Measurements from ENCODE around the gene PRPF19. TPM values are rescaled to one million over a fixed set of nuclear protein-coding genes. Genes with fewer than 3 reads are reported as not detected.

PRPF19 gene
- polyA plus RNA-seq, 1 of the 3 experiments (the other 2 are of a cell fraction): 58.9 TPM

DNA sequence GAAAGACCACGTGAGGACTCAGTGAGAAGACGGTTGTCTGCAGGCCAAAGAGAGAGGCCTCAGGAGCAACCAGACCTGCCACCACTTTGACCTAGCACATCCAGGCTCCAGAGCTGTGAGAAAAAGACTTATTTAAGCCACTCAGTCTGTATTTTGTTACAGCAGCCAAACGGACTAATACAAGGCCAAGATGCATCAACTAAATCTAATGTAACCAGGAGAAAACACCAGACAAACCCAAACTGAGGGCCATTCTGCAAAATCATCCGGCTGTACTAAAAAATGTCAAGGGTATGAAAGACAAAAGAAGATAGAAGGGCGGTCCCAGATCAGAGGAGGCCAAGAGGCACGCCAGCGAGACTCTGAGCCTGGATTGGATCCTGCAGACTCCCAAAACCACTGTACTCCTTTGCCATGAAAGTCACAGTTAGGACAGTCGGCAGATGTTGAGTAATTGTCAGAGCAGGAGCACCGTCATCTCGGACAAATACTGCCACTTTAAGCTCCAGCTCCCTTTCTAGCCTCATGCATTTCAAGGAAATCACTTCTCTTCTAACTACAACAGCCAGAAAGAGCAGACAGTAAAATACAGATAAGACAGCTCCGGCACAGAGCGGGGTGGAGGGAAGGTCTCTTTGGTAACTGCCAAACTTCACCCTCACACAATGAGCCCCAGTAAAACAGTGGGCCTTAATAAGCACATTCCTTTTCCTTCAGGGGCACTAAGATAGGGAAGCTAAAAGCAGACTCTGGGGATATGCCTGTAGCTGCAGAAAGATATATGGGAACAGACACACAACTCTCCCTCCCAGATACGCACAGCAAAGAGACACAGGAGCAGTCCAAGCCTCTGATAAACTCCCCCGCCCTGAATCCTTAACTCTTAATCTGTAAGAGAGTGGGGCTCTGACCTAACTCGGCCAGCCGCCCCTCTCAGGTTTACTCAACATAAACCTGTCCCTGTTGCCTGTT lies 42.5 kb downstream of the PRPF19 start:
- H3K36me3 ChIP-seq (replicated peaks in 1 of 2; ENCODE audit: control insufficient read depth in 1 of 2, insufficient read depth in 2 of 2, low read length in 1 of 2): no peaks in the 10 kb centered on the region
- no peaks in the 10 kb centered on the region for H3K4me1 ChIP-seq (ENCODE audit: control insufficient read depth in 1 of 2, insufficient read depth in 2 of 2, low read depth in 1 of 2, low read length in 1 of 2)
- no peaks in the 10 kb centered on the region for H3K9me2 ChIP-seq
- no peaks in the 10 kb centered on the region for H3K79me2 ChIP-seq (ENCODE audit: insufficient read depth)
- no peak overlapping the region for H3K4me2 ChIP-seq
- TF ChIP-seq USF1 (IDR thresholded peaks at IDR 0.05; ENCODE audit: borderline replicate concordance, low read depth) (no peak), SIN3A (IDR thresholded peaks at IDR 0.05; ENCODE audit: borderline replicate concordance, low read depth, low read length) (no peak), MXI1 (IDR thresholded peaks at IDR 0.05; ENCODE audit: low read depth, low read length) (no peak), GATA2 (CRISPR knock-in tag; IDR thresholded peaks at IDR 0.05) (no peak), GABPA (IDR thresholded peaks at IDR 0.05; ENCODE audit: low read depth) (no peak), RAD21 (IDR thresholded peaks at IDR 0.05; ENCODE audit: low read length) (no peak), TAF1 (IDR thresholded peaks at IDR 0.05; ENCODE audit: borderline replicate concordance, low read depth, low read length) (no peak), EZH2phosphoT487 (IDR thresholded peaks at IDR 0.05; ENCODE audit: borderline replicate concordance, low read depth) (no peak), ELF1 (IDR thresholded peaks at IDR 0.05) (no peak), RFX5 (IDR thresholded peaks at IDR 0.05; ENCODE audit: low read length) (no peak), JUND (IDR thresholded peaks at IDR 0.05) (no peak)
- TF ChIP-seq, protein P1, sequence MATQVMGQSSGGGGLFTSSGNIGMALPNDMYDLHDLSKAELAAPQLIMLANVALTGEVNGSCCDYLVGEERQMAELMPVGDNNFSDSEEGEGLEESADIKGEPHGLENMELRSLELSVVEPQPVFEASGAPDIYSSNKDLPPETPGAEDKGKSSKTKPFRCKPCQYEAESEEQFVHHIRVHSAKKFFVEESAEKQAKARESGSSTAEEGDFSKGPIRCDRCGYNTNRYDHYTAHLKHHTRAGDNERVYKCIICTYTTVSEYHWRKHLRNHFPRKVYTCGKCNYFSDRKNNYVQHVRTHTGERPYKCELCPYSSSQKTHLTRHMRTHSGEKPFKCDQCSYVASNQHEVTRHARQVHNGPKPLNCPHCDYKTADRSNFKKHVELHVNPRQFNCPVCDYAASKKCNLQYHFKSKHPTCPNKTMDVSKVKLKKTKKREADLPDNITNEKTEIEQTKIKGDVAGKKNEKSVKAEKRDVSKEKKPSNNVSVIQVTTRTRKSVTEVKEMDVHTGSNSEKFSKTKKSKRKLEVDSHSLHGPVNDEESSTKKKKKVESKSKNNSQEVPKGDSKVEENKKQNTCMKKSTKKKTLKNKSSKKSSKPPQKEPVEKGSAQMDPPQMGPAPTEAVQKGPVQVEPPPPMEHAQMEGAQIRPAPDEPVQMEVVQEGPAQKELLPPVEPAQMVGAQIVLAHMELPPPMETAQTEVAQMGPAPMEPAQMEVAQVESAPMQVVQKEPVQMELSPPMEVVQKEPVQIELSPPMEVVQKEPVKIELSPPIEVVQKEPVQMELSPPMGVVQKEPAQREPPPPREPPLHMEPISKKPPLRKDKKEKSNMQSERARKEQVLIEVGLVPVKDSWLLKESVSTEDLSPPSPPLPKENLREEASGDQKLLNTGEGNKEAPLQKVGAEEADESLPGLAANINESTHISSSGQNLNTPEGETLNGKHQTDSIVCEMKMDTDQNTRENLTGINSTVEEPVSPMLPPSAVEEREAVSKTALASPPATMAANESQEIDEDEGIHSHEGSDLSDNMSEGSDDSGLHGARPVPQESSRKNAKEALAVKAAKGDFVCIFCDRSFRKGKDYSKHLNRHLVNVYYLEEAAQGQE (IDR thresholded peaks at IDR 0.05; ENCODE audit: low read depth, low read length): no peak
- H2AFZ ChIP-seq (ENCODE audit: low read depth): no peak overlapping the region
- H3K27ac ChIP-seq (ENCODE audit: low read depth in 2 of 2, low read length in 1 of 2): no peak overlapping the region
- no peaks in the 10 kb centered on the region for H4K20me1 ChIP-seq (ENCODE audit: insufficient read depth)
- no peaks in the 10 kb centered on the region for H3K9me3 ChIP-seq
- H3F3A ChIP-seq (replicated peaks; ENCODE audit: insufficient read depth): no peaks in the 10 kb centered on the region
- no peak overlapping the region for H3K9ac ChIP-seq
- no peaks in the 10 kb centered on the region; the same call in 1 of the 2 replicates for H3K27me3 ChIP-seq (ENCODE audit: insufficient read depth)
- ChIA-PET POLR2A (no interaction called here), CTCF (interaction anchor here (1.5 kb wide), 1 partner anchor 33 kb away, joined by 6 read pairs; no protein-coding TSS in a partner anchor)
- 71% methylated on average over 16 of the region's 16 CpGs for WGBS (ENCODE audit: low lambda C conversion rate)
- no peak overlapping the region for H3K4me3 ChIP-seq (ENCODE audit: low read depth in 2 of 2, low read length in 1 of 2)
- no peak for DNase-seq
